GM10847 (cell line): ENCODE results near the gene PSMD8.
A peak's percentile ranks its signal among the peaks of the same experiment; 100 is the strongest.

ENCODE experiments used
- POLR2A ChIP-seq: IDR thresholded peaks from 2 replicates; pipeline ENCODE4 v1.6.1; 2011; ENCODE audit not compliant: insufficient read length; ENCODE audit errors: extremely low read depth

The PSMD8 gene

GRCh38 chr19:38374332-38375097, at the start of gene PSMD8:
TSS of gene PSMD8 (plus strand) at chr19:38374571. CDS start at chr19:38374602, 31 bp downstream.
- peak; percentile 98 for TF ChIP-seq POLR2A

GRCh38 chr19:38326591-38326990, 47.8 kb upstream of the PSMD8 start:
- TF ChIP-seq POLR2A, result no peak

- TF ChIP-seq POLR2A, result no peak
Measured at GRCh38 chr19:38329651-38330050, 44.7 kb upstream of the PSMD8 start.

GRCh38 chr19:38331728-38332127, 42.6 kb upstream of the PSMD8 start:
- TF ChIP-seq POLR2A, result no peak

- TF ChIP-seq POLR2A, result no peak
Measured at GRCh38 chr19:38333245-38333644, 41.1 kb upstream of the PSMD8 start.

- TF ChIP-seq POLR2A, result peak; percentile 30
Measured at GRCh38 chr19:38335949-38336637, 38.3 kb upstream of the PSMD8 start.

GRCh38 chr19:38336638-38337359, 37.6 kb upstream of the PSMD8 start:
- TF ChIP-seq POLR2A, result peak; percentile 11

- TF ChIP-seq POLR2A, result no peak
Measured at GRCh38 chr19:38337360-38337653, 37.1 kb upstream of the PSMD8 start.

- no peak for TF ChIP-seq POLR2A
Measured at GRCh38 chr19:38340927-38341326, 33.4 kb upstream of the PSMD8 start.

GRCh38 chr19:38346837-38347236, 27.5 kb upstream of the PSMD8 start:
- TF ChIP-seq POLR2A, result no peak

GRCh38 chr19:38350883-38351282, 23.5 kb upstream of the PSMD8 start:
- TF ChIP-seq POLR2A, result no peak

- TF ChIP-seq POLR2A, result no peak
Measured at GRCh38 chr19:38351865-38352395, 22.4 kb upstream of the PSMD8 start.

GRCh38 chr19:38352611-38353010, 21.8 kb upstream of the PSMD8 start:
- TF ChIP-seq POLR2A, result no peak

GRCh38 chr19:38355728-38356725, 18.3 kb upstream of the PSMD8 start:
- no peak for TF ChIP-seq POLR2A

- TF ChIP-seq POLR2A, result no peak
Measured at GRCh38 chr19:38358071-38358470, 16.3 kb upstream of the PSMD8 start.
